Gastroesophageal sphincter (tissue), 3 donors: Measurements from ENCODE around the gene ZNF35.

Experiments used
- EP300 ChIP-seq: sonication (generic); formaldehyde crosslinking; IDR thresholded peaks from one replicate; pipeline ENCODE4 v1.6.1; 2017; ENCODE audit warnings: antibody characterized with exemption, mild to moderate bottlenecking
- POLR2AphosphoS5 ChIP-seq: sonication (generic); formaldehyde crosslinking; IDR thresholded peaks from one replicate; pipeline ENCODE4 v1.6.1; 2017; ENCODE audit warnings: antibody characterized with exemption
- TF ChIP-seq, protein P1 (sequence below), 4 experiments: fragments of 200-600 bp in 2 of 4; fragments of 450-650 bp in 2 of 4; sonication (generic) in 1 of 4; IDR thresholded peaks; one replicate each; pipeline ENCODE4 v1.5.1; 2017 to 2019; ENCODE audit warnings: antibody characterized with exemption in 4 of 4, mild to moderate bottlenecking in 2 of 4, moderate library complexity in 2 of 4

DNA sequence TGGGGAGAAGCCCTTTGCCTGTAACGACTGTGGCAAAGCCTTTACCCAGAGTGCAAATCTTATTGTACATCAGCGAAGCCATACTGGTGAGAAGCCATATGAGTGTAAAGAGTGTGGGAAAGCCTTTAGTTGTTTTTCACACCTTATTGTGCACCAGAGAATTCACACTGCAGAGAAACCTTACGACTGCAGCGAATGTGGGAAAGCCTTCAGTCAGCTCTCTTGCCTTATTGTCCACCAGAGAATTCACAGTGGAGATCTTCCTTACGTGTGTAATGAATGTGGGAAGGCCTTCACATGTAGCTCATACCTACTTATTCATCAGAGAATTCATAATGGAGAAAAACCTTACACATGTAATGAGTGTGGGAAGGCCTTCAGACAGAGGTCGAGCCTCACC, 10.9 kb downstream of the ZNF35 start:
- TF ChIP-seq POLR2AphosphoS5 (no peak), EP300 (no peak)
- TF ChIP-seq, protein P1, sequence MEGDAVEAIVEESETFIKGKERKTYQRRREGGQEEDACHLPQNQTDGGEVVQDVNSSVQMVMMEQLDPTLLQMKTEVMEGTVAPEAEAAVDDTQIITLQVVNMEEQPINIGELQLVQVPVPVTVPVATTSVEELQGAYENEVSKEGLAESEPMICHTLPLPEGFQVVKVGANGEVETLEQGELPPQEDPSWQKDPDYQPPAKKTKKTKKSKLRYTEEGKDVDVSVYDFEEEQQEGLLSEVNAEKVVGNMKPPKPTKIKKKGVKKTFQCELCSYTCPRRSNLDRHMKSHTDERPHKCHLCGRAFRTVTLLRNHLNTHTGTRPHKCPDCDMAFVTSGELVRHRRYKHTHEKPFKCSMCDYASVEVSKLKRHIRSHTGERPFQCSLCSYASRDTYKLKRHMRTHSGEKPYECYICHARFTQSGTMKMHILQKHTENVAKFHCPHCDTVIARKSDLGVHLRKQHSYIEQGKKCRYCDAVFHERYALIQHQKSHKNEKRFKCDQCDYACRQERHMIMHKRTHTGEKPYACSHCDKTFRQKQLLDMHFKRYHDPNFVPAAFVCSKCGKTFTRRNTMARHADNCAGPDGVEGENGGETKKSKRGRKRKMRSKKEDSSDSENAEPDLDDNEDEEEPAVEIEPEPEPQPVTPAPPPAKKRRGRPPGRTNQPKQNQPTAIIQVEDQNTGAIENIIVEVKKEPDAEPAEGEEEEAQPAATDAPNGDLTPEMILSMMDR (IDR thresholded peaks at IDR 0.05) = no peak
